Upper lobe of left lung (tissue), 4 donors: Measurements from ENCODE around the gene ZSCAN25.

Experiments used
- CTCF ChIP-seq, 6 experiments: fragments of 450-650 bp in 4 of 6; fragments of 200-600 bp in 2 of 6; sonication (generic) in 2 of 6; IDR thresholded peaks; one replicate each; pipeline ENCODE4 v1.5.1; 2016 to 2019; ENCODE audit warnings: antibody characterized with exemption in 6 of 6
- POLR2A ChIP-seq, 4 donors: fragments of 450-650 bp; IDR thresholded peaks; one replicate each; pipeline ENCODE4 v1.5.1; 2016 to 2017; ENCODE audit warnings: antibody characterized with exemption in 4 of 4, mild to moderate bottlenecking in 2 of 4

DNA sequence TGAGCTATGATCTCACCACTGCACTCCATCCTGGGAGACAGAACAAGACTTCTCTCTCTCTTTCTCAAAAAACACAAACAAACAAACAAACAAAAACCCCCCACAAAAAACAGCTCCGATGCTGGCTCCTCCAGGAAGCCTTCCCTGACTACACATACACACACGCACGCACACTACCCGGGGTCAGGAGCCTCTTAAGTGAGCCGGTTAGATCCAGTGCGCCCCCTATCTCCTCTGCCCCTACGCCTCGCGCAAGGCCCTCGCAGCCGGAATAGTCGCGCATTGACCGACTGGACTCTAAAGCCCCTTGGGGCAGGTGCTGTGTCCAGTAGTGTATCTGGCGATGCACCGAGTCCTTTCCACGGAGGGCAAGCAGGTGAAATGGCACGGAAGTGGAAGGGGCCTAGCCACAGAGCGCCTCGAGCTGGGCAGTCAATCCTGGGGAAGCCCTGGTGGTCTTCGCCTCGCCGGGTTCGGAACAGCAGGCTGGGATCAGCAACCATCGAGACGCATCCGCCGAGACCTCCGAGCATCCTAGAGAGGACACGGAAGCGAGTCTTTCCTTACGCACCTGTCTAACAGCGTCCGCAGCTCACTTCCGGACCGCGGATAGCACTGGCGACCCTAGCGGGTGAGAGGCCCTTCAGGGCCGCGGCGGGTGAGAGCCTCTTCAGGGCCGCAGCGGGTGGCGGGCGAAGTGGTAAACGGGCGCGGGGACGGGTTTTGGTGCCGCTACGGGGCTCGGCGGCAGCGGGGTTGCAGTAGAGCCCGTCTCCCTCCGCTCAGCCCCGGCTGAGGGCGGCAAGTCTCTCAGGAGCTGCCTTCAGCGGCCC is at the start of gene ZSCAN25:
- TF ChIP-seq CTCF (IDR thresholded peaks at IDR 0.05) (peak in 5 of 6 experiments; percentile 16 to 46 (median 21)), POLR2A (IDR thresholded peaks at IDR 0.05) (peak in 3 of 4 donors; percentile 18 to 75 (median 33))
